HL-60 (cell line): ENCODE measurements around the gene CPLANE1.

Experiments
- GABPA ChIP-seq: IDR thresholded peaks from 2 replicates; pipeline ENCODE4 v1.6.1; 2012; ENCODE audit warnings: low read depth
- POLR2AphosphoS5 ChIP-seq: IDR thresholded peaks from 2 replicates; pipeline ENCODE4 v1.6.1; 2012; ENCODE audit warnings: low read depth
- TF ChIP-seq, protein P1 (sequence below): IDR thresholded peaks from one replicate; pipeline ENCODE4 v1.5.1; 2011; ENCODE audit warnings: low read length, control low read depth, inconsistent platforms; ENCODE audit not compliant: insufficient read depth

DNA sequence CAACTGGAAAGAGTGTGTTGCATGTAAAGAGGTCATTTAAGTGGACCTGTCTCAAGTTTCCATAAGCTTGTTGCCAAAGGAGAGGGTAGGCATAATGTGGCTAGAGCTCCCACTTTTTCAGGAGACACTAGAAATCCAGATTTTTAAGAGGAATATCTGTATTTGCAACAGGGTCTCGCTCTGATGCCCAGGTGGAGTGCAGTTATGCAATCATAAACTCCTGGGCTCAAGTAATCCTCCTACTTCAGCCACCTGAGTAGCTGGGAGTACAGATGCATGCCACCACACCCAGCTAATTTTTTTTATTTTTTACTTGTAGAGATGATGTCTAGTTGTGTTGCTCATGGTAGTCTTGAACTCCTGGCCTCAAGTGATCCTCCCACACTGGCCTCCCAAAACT, 189.1 kb downstream of the CPLANE1 start:
- TF ChIP-seq GABPA (no peak), POLR2AphosphoS5 (no peak)
- TF ChIP-seq, protein P1, sequence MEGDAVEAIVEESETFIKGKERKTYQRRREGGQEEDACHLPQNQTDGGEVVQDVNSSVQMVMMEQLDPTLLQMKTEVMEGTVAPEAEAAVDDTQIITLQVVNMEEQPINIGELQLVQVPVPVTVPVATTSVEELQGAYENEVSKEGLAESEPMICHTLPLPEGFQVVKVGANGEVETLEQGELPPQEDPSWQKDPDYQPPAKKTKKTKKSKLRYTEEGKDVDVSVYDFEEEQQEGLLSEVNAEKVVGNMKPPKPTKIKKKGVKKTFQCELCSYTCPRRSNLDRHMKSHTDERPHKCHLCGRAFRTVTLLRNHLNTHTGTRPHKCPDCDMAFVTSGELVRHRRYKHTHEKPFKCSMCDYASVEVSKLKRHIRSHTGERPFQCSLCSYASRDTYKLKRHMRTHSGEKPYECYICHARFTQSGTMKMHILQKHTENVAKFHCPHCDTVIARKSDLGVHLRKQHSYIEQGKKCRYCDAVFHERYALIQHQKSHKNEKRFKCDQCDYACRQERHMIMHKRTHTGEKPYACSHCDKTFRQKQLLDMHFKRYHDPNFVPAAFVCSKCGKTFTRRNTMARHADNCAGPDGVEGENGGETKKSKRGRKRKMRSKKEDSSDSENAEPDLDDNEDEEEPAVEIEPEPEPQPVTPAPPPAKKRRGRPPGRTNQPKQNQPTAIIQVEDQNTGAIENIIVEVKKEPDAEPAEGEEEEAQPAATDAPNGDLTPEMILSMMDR: no peak
